ENCODE measurements around the gene GASK1A.

GASK1A gene

GRCh38 chr3:43091481-43091880, 112.4 kb downstream of the GASK1A start:
- no peaks in the 10 kb centered on the region for H3K79me2 ChIP-seq (ENCODE audit: insufficient read depth, low read length)
- H3K27me3 ChIP-seq (ENCODE audit: low read length), result no peaks in the 10 kb centered on the region
- H3K4me3 ChIP-seq (ENCODE audit: insufficient read depth, low read length, poor library complexity, severe bottlenecking), result no peak overlapping the region
- no peak overlapping the region for H3K4me2 ChIP-seq (ENCODE audit: low read depth, low read length, poor library complexity, severe bottlenecking)
- no peaks in the 10 kb centered on the region for H4K20me1 ChIP-seq (ENCODE audit: low read depth, low read length)
- H3K27ac ChIP-seq (ENCODE audit: low read depth, low read length), result no peak overlapping the region
- H3K9me2 ChIP-seq (replicated peaks; ENCODE audit: insufficient read depth, low read length), result no peaks in the 10 kb centered on the region
- H3F3A ChIP-seq (ENCODE audit: insufficient read depth), result no peaks in the 10 kb centered on the region
- H3K36me3 ChIP-seq (ENCODE audit: low read length), result no peaks in the 10 kb centered on the region
- H2AFZ ChIP-seq (ENCODE audit: low read depth, low read length, severe bottlenecking), result no peak overlapping the region
- H3K9me3 ChIP-seq (ENCODE audit: insufficient read depth, low read length), result no peaks in the 10 kb centered on the region
- H3K9ac ChIP-seq (ENCODE audit: low read length), result no peak overlapping the region
- TF ChIP-seq CTCF (IDR thresholded peaks at IDR 0.05; ENCODE audit: insufficient read depth, low read length, poor library complexity, severe bottlenecking) (no peak), EZH2phosphoT487 (conservative IDR thresholded peaks at IDR 0.05; ENCODE audit: low read length) (no peak)

DNA sequence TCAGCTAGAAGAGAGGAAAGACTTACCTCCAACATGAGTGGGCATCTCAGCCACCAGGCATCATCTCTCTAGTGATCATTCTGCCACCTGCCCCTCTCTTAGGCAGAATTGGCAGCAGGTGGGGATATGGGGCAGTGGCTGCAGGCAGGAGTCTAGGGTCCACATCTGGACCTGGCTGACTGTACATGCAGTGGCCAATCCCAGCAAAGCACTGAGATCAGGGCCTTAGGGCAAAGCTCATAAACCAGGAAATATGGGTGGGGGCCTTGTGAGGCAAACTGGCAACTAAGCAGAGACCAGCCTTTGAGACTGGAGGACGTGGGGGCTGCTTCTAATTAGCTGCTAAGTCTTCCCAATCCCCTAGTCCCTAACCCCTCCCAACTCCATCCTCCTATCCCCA, 113.9 kb downstream of the GASK1A start:
- Histone ChIP-seq H3K4me3 (ENCODE audit: insufficient read depth, low read length, poor library complexity, severe bottlenecking) (no peak overlapping the region), H3K9me2 (replicated peaks; ENCODE audit: insufficient read depth, low read length) (no peaks in the 10 kb centered on the region), H2AFZ (ENCODE audit: low read depth, low read length, severe bottlenecking) (no peak overlapping the region), H3K79me2 (ENCODE audit: insufficient read depth, low read length) (no peaks in the 10 kb centered on the region), H3K27ac (ENCODE audit: low read depth, low read length) (no peak overlapping the region), H3K36me3 (ENCODE audit: low read length) (no peaks in the 10 kb centered on the region), H3K27me3 (ENCODE audit: low read length) (no peaks in the 10 kb centered on the region), H3K4me2 (ENCODE audit: low read depth, low read length, poor library complexity, severe bottlenecking) (no peak overlapping the region), H3K9ac (ENCODE audit: low read length) (no peak overlapping the region), H3F3A (ENCODE audit: insufficient read depth) (no peaks in the 10 kb centered on the region), H3K9me3 (ENCODE audit: insufficient read depth, low read length) (no peaks in the 10 kb centered on the region), H4K20me1 (ENCODE audit: low read depth, low read length) (no peaks in the 10 kb centered on the region)
- TF ChIP-seq CTCF (IDR thresholded peaks at IDR 0.05; ENCODE audit: insufficient read depth, low read length, poor library complexity, severe bottlenecking), result no peak
- no peak for TF ChIP-seq EZH2phosphoT487 (conservative IDR thresholded peaks at IDR 0.05; ENCODE audit: low read length)

DNA sequence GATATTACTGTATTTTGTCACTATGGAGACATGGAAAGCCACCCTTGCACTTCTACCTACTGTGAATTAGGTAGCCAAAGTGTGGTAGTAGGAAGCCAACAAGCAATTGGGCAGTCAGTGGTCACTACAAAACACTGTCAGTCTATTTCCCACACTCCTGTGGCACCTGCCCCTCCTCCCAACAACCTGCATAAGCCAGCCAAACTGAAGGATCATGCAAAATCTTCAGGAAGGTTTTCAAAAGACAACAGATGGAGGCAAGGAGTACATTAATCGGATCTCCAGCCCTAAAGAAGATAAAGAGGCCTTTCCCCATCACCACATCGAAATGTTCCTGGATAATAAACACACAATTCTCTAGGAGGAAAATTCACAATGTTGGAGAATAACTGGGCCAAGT, 114.9 kb downstream of the GASK1A start:
- H3K27me3 ChIP-seq (ENCODE audit: low read length), result no peaks in the 10 kb centered on the region
- H3K79me2 ChIP-seq (ENCODE audit: insufficient read depth, low read length), result no peaks in the 10 kb centered on the region
- H2AFZ ChIP-seq (ENCODE audit: low read depth, low read length, severe bottlenecking), result no peak overlapping the region
- H4K20me1 ChIP-seq (ENCODE audit: low read depth, low read length), result no peaks in the 10 kb centered on the region
- H3K9me2 ChIP-seq (replicated peaks; ENCODE audit: insufficient read depth, low read length), result no peaks in the 10 kb centered on the region
- no peak overlapping the region for H3K4me3 ChIP-seq (ENCODE audit: insufficient read depth, low read length, poor library complexity, severe bottlenecking)
- TF ChIP-seq CTCF (IDR thresholded peaks at IDR 0.05; ENCODE audit: insufficient read depth, low read length, poor library complexity, severe bottlenecking), result no peak
- TF ChIP-seq EZH2phosphoT487 (conservative IDR thresholded peaks at IDR 0.05; ENCODE audit: low read length), result no peak
- H3K9me3 ChIP-seq (ENCODE audit: insufficient read depth, low read length), result no peaks in the 10 kb centered on the region
- no peak overlapping the region for H3K27ac ChIP-seq (ENCODE audit: low read depth, low read length)
- H3K9ac ChIP-seq (ENCODE audit: low read length), result no peak overlapping the region
- no peaks in the 10 kb centered on the region for H3F3A ChIP-seq (ENCODE audit: insufficient read depth)
- H3K36me3 ChIP-seq (ENCODE audit: low read length), result no peaks in the 10 kb centered on the region
- no peak overlapping the region for H3K4me2 ChIP-seq (ENCODE audit: low read depth, low read length, poor library complexity, severe bottlenecking)

GRCh38 chr3:43094381-43094780, 115.3 kb downstream of the GASK1A start:
- no peak for TF ChIP-seq EZH2phosphoT487 (conservative IDR thresholded peaks at IDR 0.05; ENCODE audit: low read length)
- no peak for TF ChIP-seq CTCF (IDR thresholded peaks at IDR 0.05; ENCODE audit: insufficient read depth, low read length, poor library complexity, severe bottlenecking)
- no peak overlapping the region for H3K27ac ChIP-seq (ENCODE audit: low read depth, low read length)
- H3K4me3 ChIP-seq (ENCODE audit: insufficient read depth, low read length, poor library complexity, severe bottlenecking), result no peak overlapping the region
- no peak overlapping the region for H2AFZ ChIP-seq (ENCODE audit: low read depth, low read length, severe bottlenecking)
- no peaks in the 10 kb centered on the region for H4K20me1 ChIP-seq (ENCODE audit: low read depth, low read length)
- H3F3A ChIP-seq (ENCODE audit: insufficient read depth), result no peaks in the 10 kb centered on the region
- no peaks in the 10 kb centered on the region for H3K79me2 ChIP-seq (ENCODE audit: insufficient read depth, low read length)
- H3K9ac ChIP-seq (ENCODE audit: low read length), result no peak overlapping the region
- no peaks in the 10 kb centered on the region for H3K9me2 ChIP-seq (replicated peaks; ENCODE audit: insufficient read depth, low read length)
- no peaks in the 10 kb centered on the region for H3K9me3 ChIP-seq (ENCODE audit: insufficient read depth, low read length)
- no peaks in the 10 kb centered on the region for H3K36me3 ChIP-seq (ENCODE audit: low read length)
- H3K27me3 ChIP-seq (ENCODE audit: low read length), result no peaks in the 10 kb centered on the region
- H3K4me2 ChIP-seq (ENCODE audit: low read depth, low read length, poor library complexity, severe bottlenecking), result no peak overlapping the region

Measured in SU-DHL-6 (cell line).